GM21423 (cell line): ENCODE results near the gene ELF2.
A peak's percentile ranks its signal among the peaks of the same experiment; 100 is the strongest.
"Not testable (repeated sequence)": the region's sequence is repeated elsewhere in the genome, so short reads cannot be mapped to it uniquely, and the experiment has no call there.

Experiments
- ATAC-seq: cut with Tn5 transposase; IDR thresholded peaks from one replicate; pipeline ENCODE4 v1.9.1; 2021; ENCODE audit warnings: mild to moderate bottlenecking, moderate library complexity; ENCODE audit not compliant: unreplicated experiment

The ELF2 gene

GRCh38 chr4:139177049-139177868 lies at the start of gene ELF2:
TSS of gene ELF2 (minus strand) at chr4:139177218. CDS start at chr4:139137701, 39,517 bp downstream.
- ATAC-seq = peak; percentile 36

GRCh38 chr4:139223682-139224317 lies 46.8 kb upstream of the ELF2 start:
- ATAC-seq = no peak

- no peak for ATAC-seq
Measured at GRCh38 chr4:139222215-139222614, 45.2 kb upstream of the ELF2 start.

GRCh38 chr4:139221687-139222086 lies 44.7 kb upstream of the ELF2 start:
- ATAC-seq = no peak

- ATAC-seq = no peak
Measured at GRCh38 chr4:139219450-139220055, 42.5 kb upstream of the ELF2 start.

GRCh38 chr4:139214039-139214534 lies 37.1 kb upstream of the ELF2 start:
- ATAC-seq = peak; percentile 98

- not testable (repeated sequence) for ATAC-seq
Measured at GRCh38 chr4:139213633-139214032, 36.6 kb upstream of the ELF2 start.

- no peak for ATAC-seq
Measured at GRCh38 chr4:139212900-139213299, 35.9 kb upstream of the ELF2 start.

- ATAC-seq = no peak
Measured at GRCh38 chr4:139210486-139210885, 33.5 kb upstream of the ELF2 start.

- peak; percentile 39 for ATAC-seq
Measured at GRCh38 chr4:139209470-139210063, 32.5 kb upstream of the ELF2 start.

GRCh38 chr4:139208404-139208945 lies 31.5 kb upstream of the ELF2 start:
- ATAC-seq = peak; percentile 45

GRCh38 chr4:139207873-139208403 lies 30.9 kb upstream of the ELF2 start:
- no peak for ATAC-seq

GRCh38 chr4:139207247-139207646 lies 30.2 kb upstream of the ELF2 start:
- ATAC-seq = no peak

GRCh38 chr4:139202991-139203390 lies 26.0 kb upstream of the ELF2 start:
- no peak for ATAC-seq

- ATAC-seq = no peak
Measured at GRCh38 chr4:139200506-139200905, 23.5 kb upstream of the ELF2 start.

- no peak for ATAC-seq
Measured at GRCh38 chr4:139200102-139200501, 23.1 kb upstream of the ELF2 start.

- ATAC-seq = not testable (repeated sequence)
Measured at GRCh38 chr4:139197214-139197613, 20.2 kb upstream of the ELF2 start.

- no peak for ATAC-seq
Measured at GRCh38 chr4:139196462-139196861, 19.4 kb upstream of the ELF2 start.

GRCh38 chr4:139191373-139191772 lies 14.4 kb upstream of the ELF2 start:
- no peak for ATAC-seq

- no peak for ATAC-seq
Measured at GRCh38 chr4:139189972-139190371, 13.0 kb upstream of the ELF2 start.

- no peak for ATAC-seq
Measured at GRCh38 chr4:139189417-139189749, 12.4 kb upstream of the ELF2 start.
